Choroid plexus epithelial cell (primary cell): ENCODE measurements around the gene DNAJB1.
A peak's percentile ranks its signal among the peaks of the same experiment; 100 is the strongest.
"Not testable (repeated sequence)": the region's sequence is repeated elsewhere in the genome, so short reads cannot be mapped to it uniquely, and the experiment has no call there.

Experiments
- DNase-seq: peaks from one replicate; pipeline ENCODE4 v3.0.0-alpha.2; 2010; ENCODE audit warnings: low read depth
- H3K4me3 ChIP-seq: 2 replicates; pipeline ENCODE4 v1.5.1; 2011; ENCODE audit warnings: low read depth, mild to moderate bottlenecking, control low read depth, low read length, moderate library complexity
- TF ChIP-seq, protein P1 (sequence below): conservative IDR thresholded peaks from 2 replicates; pipeline ENCODE4 v1.5.1; 2011; ENCODE audit warnings: low read depth, mild to moderate bottlenecking, control low read depth, inconsistent platforms, low read length, moderate library complexity

Gene DNAJB1

GRCh38 chr19:14558370-14559066, 40.3 kb upstream of the DNAJB1 start:
- TF ChIP-seq, protein P1, sequence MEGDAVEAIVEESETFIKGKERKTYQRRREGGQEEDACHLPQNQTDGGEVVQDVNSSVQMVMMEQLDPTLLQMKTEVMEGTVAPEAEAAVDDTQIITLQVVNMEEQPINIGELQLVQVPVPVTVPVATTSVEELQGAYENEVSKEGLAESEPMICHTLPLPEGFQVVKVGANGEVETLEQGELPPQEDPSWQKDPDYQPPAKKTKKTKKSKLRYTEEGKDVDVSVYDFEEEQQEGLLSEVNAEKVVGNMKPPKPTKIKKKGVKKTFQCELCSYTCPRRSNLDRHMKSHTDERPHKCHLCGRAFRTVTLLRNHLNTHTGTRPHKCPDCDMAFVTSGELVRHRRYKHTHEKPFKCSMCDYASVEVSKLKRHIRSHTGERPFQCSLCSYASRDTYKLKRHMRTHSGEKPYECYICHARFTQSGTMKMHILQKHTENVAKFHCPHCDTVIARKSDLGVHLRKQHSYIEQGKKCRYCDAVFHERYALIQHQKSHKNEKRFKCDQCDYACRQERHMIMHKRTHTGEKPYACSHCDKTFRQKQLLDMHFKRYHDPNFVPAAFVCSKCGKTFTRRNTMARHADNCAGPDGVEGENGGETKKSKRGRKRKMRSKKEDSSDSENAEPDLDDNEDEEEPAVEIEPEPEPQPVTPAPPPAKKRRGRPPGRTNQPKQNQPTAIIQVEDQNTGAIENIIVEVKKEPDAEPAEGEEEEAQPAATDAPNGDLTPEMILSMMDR: no peak
- no peak overlapping the region for H3K4me3 ChIP-seq
- DNase-seq: no peak

DNA sequence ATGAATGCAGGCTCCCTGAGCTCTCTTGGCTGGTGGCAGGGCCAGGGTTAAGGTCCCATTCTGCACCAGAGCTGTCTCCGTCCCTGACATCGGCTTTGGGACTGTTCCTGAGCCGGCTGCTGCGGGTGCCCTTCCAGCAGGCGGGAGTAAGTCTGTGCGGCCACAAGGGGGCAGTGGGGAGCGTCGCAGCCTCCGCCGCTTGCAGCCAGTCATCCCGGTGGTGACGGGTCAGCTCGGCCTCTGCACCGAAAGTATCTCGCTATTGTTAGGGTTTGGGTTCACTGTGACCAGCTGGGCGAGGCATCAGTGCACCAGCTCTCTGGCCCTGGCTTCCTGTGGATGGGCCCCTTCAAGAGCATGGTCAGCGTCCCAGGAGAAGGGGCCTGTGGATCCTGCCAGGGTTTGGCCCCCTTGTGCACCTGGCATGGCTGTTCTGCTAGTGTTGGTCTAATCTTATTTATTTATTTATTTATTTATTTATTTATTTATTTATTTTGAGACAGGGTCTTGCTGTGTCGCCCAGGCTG, 38.5 kb upstream of the DNAJB1 start:
- peak; percentile 84 for DNase-seq
- TF ChIP-seq, protein P1: peak; percentile 97
- peak overlapping the region; percentile 30 for H3K4me3 ChIP-seq

GRCh38 chr19:14555918-14556661, 37.9 kb upstream of the DNAJB1 start:
- peak; percentile 43 for DNase-seq
- H3K4me3 ChIP-seq: peak overlapping the region; percentile 30
- TF ChIP-seq, protein P1: no peak

GRCh38 chr19:14554382-14554812, 36.2 kb upstream of the DNAJB1 start:
- H3K4me3 ChIP-seq: no peak overlapping the region
- TF ChIP-seq, protein P1: no peak
- DNase-seq: no peak

GRCh38 chr19:14553939-14554243, 35.7 kb upstream of the DNAJB1 start:
- no peak overlapping the region for H3K4me3 ChIP-seq
- TF ChIP-seq, protein P1: no peak
- no peak for DNase-seq

- H3K4me3 ChIP-seq: no peak overlapping the region
- TF ChIP-seq, protein P1: no peak
- DNase-seq: no peak
Measured at GRCh38 chr19:14553042-14553938, 35.1 kb upstream of the DNAJB1 start.

- H3K4me3 ChIP-seq, DNase-seq: not testable (repeated sequence)
Measured at GRCh38 chr19:14552006-14552360, 33.8 kb upstream of the DNAJB1 start.
